Middle frontal gyrus (tissue), 1 donor: ENCODE results near the gene ZBTB32.
A peak's percentile ranks its signal among the peaks of the same experiment; 100 is the strongest.

ENCODE experiments used
- DNase-seq: peaks from one replicate; pipeline ENCODE4 v3.0.0-alpha.2; 2015; ENCODE audit warnings: low spot score; ENCODE audit errors: extremely low spot score

The ZBTB32 gene

DNA sequence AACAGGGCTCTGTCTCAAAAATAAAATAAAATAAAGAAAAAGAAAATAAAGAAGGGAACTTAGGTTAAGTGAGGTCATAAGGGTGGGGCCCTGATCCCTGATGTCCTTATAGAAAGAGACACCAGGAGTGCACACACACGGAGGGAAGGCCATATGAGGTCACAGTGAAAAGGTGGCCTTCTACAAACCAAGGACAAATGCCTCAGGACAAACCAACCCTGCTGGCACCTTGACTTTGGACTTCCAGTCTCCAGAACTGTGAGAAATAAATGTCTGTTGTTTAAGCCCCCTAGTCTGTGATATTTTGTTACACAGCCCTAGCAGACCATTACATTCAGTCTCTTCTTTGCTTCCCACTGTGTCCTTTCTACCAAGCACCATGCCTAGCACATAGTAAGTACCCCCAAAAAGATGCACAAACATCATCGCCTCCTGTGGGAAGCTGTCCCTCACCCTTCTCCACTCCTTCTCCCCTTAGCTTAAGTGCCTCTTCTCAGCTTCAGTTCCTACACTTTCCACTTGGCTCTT is 8.4 kb upstream of the ZBTB32 start:
- DNase-seq = no peak

DNA sequence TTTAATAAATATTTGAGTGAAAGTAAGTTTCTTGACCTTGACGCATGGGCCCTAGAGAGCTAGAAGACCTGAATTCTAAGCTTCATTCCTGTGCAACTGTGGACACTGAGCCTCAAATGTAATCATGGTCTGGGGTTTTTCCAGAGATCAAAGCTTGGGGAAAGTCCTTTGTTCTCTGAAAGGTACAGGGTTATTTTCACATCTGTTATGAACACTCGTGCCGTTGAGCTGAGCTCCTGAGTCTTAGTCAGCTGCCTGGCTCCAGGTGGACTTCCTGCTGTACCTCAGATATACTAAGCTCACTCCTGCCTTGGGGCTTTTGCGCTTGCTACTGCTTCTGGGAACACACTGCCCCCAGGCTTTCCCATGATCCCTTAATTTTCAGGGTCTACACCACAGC is 7.5 kb upstream of the ZBTB32 start:
- DNase-seq = no peak

GRCh38 chr19:35702223-35703012 is 1.9 kb upstream of the ZBTB32 start:
- peak; percentile 98 for DNase-seq

DNA sequence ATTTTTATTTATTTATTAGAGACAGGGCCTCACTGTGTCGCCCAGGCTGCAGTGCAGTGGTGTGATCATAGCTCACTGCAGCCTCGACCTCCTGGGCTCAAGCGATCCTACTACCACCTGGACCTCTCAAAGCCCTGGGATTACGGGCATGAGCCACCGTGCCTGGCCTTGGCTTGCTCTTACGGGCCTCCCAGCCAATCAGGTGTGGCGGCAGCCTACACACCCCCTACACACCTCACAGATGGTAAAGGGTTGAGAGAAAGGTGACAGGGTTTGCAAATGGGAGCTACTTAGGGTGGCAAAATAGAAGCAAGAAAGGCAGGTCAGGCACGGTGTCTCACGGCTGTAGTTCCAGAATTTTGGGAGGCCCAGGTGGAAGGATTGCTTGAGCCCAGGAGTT is 1.0 kb upstream of the ZBTB32 start:
- DNase-seq = no peak

DNA sequence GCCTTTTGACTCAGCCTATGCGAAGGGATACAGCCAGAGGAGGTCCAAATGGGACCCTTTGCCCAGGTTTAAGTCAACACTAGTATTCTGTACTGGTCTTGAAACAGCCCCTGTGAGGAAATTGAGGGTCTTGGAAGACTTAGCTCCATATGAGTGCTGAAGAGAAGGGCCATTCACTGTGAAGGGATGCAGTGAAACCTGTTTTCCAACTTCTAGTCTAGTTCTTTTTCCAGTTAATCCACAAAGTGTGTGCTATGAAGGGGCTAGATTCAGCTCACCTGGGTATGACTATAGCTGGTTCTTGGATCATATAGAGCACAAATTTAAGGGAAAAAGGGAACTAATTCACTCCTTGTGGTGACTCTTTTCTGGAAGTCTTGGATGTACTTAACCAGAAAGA is 4.0 kb downstream of the ZBTB32 start:
- DNase-seq = no peak

DNA sequence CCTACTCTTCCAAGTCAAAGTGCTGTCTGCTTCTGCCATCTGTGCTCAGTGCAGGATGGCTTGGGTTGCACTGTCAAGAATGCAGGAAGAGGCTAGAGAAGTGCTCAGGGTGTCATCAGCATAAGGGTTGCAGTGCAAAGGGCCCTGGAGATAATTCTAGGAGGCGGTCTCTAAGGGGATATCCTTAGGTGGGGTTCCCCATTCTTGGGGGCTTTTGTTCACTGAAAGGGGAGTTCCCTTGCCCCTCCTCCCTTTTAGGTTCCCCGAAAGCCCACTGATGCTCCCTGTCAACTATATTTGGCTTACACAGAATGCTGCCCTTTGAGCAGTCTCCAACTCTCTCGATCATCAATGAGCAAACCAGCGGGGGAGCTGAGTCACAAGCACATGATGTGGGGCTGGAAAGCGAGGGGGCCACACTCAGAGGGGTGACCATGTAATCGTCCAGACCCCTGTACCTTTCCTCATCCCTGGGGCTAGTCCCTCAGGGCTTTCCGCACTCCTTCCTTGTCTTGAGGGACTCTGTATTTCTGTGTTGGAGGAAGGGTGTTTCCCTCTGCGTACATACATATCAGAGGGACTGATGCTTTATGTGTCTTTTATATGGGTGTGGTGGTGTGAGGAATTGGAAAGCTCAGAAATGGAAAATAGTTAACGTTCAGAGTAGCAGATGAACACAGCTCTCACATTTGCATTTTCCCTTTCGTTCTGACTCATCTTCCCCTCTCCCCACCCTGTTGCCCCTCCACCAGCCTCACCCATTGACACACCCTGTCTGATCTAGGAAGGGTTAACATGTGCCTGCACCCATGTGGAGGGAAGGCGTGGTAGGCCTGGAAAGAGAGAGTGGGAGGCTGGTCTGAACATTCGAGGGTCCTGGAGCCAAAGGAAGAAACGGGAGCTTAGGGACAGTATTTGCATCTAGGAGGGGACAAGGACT is 6.7 kb downstream of the ZBTB32 start:
- no peak for DNase-seq

- DNase-seq = no peak
Measured at GRCh38 chr19:35712567-35713505, 8.5 kb downstream of the ZBTB32 start.

DNA sequence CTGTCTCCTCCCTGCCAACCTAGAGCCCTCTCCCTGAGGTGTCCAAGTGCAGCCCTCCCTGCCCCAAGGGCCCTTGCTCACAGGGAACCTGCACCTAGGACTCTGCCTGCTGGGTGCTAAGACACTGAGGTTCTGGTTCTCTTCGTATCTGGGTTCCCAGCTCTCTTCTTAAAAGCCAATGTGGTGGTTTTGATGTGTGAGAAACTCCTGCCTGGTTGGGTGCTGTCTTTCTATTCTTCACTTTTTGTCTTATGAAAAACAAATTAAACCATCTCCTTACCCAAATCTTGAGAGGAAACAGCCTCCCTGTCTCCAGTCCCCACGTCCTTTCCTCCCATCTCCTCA is 9.1 kb downstream of the ZBTB32 start:
- no peak for DNase-seq

- DNase-seq = no peak
Measured at GRCh38 chr19:35713904-35714495, 9.6 kb downstream of the ZBTB32 start.

- no peak for DNase-seq
Measured at GRCh38 chr19:35714601-35715354, 10.4 kb downstream of the ZBTB32 start.

DNA sequence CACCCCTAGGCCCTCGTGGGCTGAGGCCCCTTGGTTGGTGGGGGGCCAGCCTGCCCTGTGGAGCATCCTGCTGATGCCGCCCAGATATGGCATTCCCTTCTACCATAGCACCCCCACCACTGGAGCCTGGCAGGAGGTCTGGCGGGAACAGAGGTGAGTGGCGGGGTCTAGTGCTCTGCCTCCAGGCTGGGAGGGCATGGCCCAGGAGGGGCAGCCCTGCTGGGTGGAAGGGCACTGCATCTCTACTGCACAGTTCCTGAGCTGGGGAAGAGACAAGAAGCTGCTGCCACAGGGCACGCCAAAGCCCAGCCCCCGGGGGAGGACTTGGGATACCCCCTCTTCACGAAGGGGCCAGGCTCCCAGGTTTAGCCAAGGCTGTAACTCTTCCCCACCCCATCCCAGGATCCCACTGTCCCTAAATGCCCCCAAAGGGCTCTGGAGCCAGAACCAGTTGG is 11.0 kb downstream of the ZBTB32 start:
- no peak for DNase-seq

DNA sequence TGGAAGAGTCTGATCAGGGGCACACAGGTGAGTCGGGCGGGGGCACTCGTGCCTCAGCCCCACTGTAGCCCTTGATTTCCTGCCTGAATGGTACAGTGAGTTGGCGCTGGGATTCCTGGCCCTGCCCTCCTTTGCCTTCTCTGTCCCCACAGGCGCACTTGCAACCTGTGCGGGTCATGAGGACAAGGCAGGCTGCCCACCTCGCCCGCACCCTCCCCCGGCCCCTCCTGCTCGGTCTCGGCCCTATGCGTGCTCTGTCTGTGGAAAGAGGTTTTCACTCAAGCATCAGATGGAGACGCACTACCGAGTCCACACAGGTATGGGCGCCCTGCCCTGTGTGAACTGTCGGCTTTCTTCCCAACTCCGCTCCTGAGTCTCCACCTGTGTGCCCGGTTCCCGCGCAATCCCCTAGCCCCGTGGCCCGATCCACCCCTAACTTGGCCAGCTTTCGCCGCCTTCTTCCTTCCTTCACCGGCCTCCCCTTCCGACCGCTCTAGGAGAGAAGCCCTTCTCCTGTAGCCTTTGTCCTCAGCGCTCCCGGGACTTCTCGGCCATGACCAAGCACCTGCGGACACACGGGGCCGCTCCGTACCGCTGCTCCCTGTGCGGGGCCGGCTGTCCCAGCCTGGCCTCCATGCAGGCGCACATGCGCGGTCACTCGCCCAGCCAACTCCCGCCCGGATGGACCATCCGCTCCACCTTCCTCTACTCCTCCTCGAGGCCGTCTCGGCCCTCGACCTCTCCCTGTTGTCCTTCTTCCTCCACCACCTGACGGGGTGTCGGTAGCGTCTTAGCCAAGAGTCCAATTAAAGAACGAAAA is 11.8 kb downstream of the ZBTB32 start:
- DNase-seq = no peak

DNA sequence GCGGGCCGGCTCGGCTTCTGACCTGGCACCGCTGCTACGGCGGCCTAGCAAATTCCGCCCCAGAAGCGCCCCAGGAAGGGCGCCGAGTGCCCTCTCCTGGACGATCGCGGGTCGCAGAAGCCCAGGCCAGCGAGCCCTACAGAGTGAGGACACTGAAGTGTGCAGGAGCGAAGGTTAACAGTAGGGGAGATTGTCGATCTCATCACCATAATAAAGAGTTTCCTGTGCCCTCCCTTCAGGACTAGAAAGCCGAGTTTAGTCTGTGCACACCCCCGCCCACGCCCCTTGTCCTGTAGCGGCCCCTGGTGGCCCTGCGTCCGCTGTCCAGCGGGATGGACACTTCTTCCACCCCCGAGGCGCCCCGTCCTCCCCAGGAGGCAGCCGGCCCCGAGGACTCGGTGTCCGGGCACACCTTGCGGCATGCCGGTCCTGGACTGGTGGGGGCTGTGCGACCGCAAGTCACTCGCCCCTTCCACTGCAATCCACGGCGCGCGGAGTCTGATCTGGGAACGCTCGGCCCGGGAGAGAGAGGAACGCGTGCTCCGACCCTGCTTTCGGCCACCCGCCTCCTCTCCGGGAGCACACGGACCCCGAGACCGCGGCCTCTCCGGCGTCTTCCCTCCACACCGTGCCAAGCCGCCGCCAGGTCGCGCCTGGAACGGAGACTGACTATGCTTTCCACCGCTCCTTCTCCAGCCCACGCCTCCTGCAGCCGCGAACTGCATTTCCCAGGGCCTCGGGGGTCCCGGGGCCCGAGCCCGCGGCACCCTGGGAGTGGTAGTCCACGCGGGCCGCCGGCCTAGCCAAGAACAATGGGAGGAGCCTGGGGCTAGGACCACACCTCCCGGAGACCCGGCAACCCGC is 12.7 kb downstream of the ZBTB32 start:
- DNase-seq = peak; percentile 92

DNA sequence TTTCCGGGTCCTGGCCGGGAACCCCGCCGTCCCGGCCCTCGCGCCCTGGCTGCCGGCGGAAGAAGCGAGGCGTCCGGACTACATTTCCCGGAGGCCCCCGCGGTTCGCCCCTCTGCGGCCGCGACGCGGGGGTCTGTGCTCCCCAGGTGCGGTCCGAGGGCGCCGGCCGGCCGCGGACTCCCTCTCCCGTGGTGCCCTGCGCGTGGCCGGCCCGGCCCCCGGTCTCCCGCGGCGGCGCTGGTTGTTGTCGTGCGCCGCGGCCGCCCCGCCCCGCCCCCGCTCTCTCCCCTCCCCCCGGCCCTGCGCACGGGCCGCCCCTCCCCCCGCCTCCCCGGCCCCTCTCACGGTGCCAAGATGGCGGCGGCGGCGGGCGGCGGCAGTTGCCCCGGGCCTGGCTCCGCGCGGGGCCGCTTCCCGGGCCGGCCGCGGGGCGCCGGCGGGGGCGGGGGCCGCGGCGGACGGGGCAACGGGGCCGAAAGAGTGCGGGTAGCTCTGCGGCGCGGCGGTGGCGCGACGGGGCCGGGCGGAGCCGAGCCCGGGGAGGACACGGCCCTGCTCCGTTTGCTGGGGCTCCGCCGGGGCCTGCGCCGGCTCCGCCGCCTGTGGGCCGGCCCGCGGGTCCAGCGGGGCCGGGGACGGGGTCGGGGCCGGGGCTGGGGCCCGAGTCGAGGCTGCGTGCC is 13.4 kb downstream of the ZBTB32 start, which contains the start of gene KMT2B:
Gene KMT2B, plus strand, starts transcription at position 339 of the 680 bp plus-strand sequence. Its CDS starts 16 bp downstream, at position 355.
- DNase-seq = no peak

DNA sequence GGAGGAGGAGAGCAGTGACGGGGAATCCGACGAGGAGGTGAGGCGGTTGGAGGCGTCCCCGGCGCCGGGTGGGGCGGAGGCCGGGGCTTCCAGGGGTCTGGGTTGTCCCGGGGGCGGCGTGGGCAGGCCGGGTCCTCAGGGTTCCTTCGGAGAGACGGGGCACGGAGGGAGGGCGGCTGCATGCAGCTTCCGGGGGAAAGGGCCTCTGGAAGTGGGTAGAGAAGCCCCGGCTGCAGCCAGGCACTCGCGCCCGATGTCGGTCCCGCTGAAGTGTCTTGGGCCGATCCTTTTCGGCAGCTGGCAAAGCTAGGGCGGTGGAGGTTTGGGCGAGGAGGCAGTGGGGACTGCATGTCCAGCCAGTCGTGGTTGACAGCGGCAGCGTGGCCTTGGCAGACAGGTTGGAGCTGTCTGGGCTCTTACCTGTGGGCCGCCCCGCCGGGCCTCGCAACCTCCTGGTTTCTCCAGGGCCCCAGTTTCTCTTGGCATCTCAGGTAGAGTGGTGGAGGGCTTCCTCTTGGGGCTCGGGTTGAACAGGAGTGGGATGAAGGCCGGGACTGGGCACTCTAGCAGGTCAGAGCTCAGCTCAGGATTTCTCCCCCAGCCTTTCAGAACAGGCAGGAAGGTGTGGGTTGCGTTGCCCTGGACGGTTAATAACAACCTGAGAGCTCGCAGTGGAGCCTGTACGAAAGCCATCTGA is 14.1 kb downstream of the ZBTB32 start:
- DNase-seq = no peak

DNA sequence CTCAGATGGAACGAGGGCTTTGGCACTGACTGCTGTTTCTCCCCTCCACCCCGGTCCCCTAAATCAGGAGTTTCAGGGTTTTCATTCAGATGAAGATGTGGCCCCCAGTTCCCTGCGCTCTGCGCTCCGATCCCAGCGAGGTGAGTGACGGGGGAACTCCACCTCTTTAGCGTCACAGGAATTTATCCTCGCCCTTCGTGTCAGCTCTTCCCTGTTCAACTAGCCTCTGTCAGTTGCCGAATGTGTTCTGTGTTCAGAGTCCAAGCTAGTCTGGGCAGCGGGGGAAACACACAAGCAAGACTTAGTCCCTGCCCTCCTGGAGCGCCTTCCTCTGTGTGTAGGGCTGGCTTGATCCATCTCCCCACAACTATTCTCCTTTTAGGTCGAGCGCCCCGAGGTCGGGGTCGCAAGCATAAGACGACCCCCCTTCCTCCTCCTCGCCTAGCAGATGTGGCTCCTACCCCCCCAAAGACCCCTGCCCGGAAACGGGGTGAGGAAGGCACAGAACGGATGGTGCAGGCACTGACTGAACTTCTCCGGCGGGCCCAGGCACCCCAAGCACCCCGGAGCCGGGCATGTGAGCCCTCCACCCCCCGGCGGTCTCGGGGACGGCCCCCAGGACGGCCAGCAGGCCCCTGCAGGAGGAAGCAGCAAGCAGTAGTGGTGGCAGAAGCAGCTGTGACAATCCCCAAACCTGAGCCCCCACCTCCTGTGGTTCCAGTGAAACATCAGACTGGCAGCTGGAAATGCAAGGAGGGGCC is 15.2 kb downstream of the ZBTB32 start:
- DNase-seq = no peak
